Measurements from ENCODE around the gene MICALL2.

DNA sequence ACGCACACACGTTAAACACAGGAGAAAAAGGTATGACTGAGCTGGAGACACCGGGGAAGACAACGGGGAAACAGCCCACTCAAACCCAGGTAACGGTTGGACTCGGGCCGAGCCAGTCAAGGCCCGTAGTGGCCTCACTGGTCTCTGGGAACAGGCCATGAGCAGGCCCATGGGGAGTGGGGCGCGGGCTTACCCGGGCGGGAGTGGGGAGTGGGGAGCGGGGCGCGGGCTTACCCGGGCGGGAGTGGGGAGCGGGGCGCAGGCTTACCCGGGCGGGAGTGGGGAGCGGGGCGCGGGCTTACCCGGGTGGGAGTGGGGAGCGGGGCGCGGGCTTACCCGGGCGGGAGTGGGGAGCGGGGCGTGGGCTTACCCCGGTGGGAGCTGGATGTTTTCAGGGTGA is 33.4 kb upstream of the MICALL2 start:
- TF ChIP-seq, protein P1, sequence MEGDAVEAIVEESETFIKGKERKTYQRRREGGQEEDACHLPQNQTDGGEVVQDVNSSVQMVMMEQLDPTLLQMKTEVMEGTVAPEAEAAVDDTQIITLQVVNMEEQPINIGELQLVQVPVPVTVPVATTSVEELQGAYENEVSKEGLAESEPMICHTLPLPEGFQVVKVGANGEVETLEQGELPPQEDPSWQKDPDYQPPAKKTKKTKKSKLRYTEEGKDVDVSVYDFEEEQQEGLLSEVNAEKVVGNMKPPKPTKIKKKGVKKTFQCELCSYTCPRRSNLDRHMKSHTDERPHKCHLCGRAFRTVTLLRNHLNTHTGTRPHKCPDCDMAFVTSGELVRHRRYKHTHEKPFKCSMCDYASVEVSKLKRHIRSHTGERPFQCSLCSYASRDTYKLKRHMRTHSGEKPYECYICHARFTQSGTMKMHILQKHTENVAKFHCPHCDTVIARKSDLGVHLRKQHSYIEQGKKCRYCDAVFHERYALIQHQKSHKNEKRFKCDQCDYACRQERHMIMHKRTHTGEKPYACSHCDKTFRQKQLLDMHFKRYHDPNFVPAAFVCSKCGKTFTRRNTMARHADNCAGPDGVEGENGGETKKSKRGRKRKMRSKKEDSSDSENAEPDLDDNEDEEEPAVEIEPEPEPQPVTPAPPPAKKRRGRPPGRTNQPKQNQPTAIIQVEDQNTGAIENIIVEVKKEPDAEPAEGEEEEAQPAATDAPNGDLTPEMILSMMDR (IDR thresholded peaks at IDR 0.05): no peak
- TF ChIP-seq POLR2AphosphoS5 (IDR thresholded peaks at IDR 0.05): no peak
- no peak for TF ChIP-seq POLR2A (IDR thresholded peaks at IDR 0.05)

Measured in upper lobe of left lung (tissue), 4 donors.